Spleen (tissue), 7 donors: ENCODE measurements around the gene LGALS13.

Source experiments
- CTCF ChIP-seq, 11 experiments: fragments of 200-600 bp in 7 of 11; fragments of 450-650 bp in 4 of 11; sonication (generic) in 4 of 11; IDR thresholded peaks in 8 of 11; conservative IDR thresholded peaks in 3 of 11; 1 replicate in 7 of 11; 2 replicates in 4 of 11; pipeline versions ENCODE4 v1.4.0 to v1.8.0; 2016 to 2021; ENCODE audit warnings: antibody characterized with exemption in 11 of 11, inconsistent platforms in 4 of 11, mild to moderate bottlenecking in 1 of 11
- POLR2A ChIP-seq, 3 donors: fragments of 450-650 bp; IDR thresholded peaks; one replicate each; pipeline ENCODE4 v1.5.1; 2017; ENCODE audit warnings: antibody characterized with exemption in 3 of 3, mild to moderate bottlenecking in 1 of 3
- POLR2AphosphoS5 ChIP-seq, 3 donors: sonication (generic); formaldehyde crosslinking; IDR thresholded peaks; one replicate each; pipeline ENCODE4 v1.5.1; 2017; ENCODE audit warnings: antibody characterized with exemption in 3 of 3
- donor health status: DM: no; HTN: no; CAD: no; lungs with moderate emphysema.
- donor health status: DM: no; HTN: no; CAD: no.
- donor health status: DM: no; HTN: no; CAD: no.

- TF ChIP-seq CTCF (IDR thresholded peaks at IDR 0.05 in 8 of 11, conservative IDR thresholded peaks at IDR 0.05 in 3 of 11) (no peak), POLR2A (IDR thresholded peaks at IDR 0.05) (no peak), POLR2AphosphoS5 (IDR thresholded peaks at IDR 0.05) (no peak)
These were observed 5.2 kb downstream of the LGALS13 start for GRCh38 chr19:39607561-39607960.
